Kidney (tissue), 14 donors: ENCODE results near the gene DCAF5. TPM values are rescaled to one million over a fixed set of nuclear protein-coding genes. Genes with fewer than 3 reads are reported as not detected.

Experiments used
- DNase-seq, 5 donors: peaks; one replicate each; pipeline ENCODE4 v3.0.0-alpha.2; 2013 to 2020
- FAIRE-seq: peaks from 2 replicates; lab custom pipeline; 2012; peaks lifted over from hg19 to GRCh38; lab: Jason Lieb, UNC
- H3K27ac ChIP-seq, 2 donors: one replicate each; pipeline ENCODE4 v1.7.0; 2013; ENCODE audit warnings: low read depth in 2 of 2, low read length in 2 of 2, inconsistent platforms in 1 of 2
- H3K27me3 ChIP-seq: one replicate; pipeline ENCODE4 v1.7.1; 2013; ENCODE audit warnings: low read length, inconsistent platforms; ENCODE audit not compliant: control insufficient read depth, insufficient read depth
- H3K36me3 ChIP-seq, 3 donors: one replicate each; pipeline versions ENCODE4 v1.7.0 to v1.7.1; 2013; ENCODE audit warnings: low read length in 3 of 3, control low read depth in 1 of 3, inconsistent platforms in 1 of 3; ENCODE audit not compliant: insufficient read depth in 3 of 3, control insufficient read depth in 2 of 3
- H3K4me1 ChIP-seq, 3 donors: one replicate each; pipeline versions ENCODE4 v1.7.0 to v1.7.1; 2013; ENCODE audit warnings: low read length in 3 of 3, inconsistent platforms in 1 of 3, low read depth in 1 of 3; ENCODE audit not compliant: control insufficient read depth in 2 of 3, insufficient read depth in 2 of 3
- H3K4me3 ChIP-seq, 3 donors: one replicate each; pipeline versions ENCODE4 v1.7.0 to v1.8.1; 2013; ENCODE audit warnings: low read length in 3 of 3, control low read depth in 1 of 3, inconsistent platforms in 1 of 3
- H3K9ac ChIP-seq, 3 donors: one replicate each; pipeline versions ENCODE4 v1.7.0 to v1.7.1; 2013; ENCODE audit warnings: low read length in 3 of 3, control low read depth in 1 of 3, inconsistent platforms in 1 of 3
- H3K9me3 ChIP-seq, 3 donors: one replicate each; pipeline versions ENCODE4 v1.7.0 to v1.7.1; 2013; ENCODE audit warnings: low read length in 3 of 3, control low read depth in 1 of 3, inconsistent platforms in 1 of 3; ENCODE audit not compliant: control insufficient read depth in 2 of 3, insufficient read depth in 1 of 3
- CTCF ChIP-seq: IDR thresholded peaks from 3 replicates; pipeline ENCODE4 v1.5.1; 2012; ENCODE audit warnings: mild to moderate bottlenecking, moderate library complexity, borderline replicate concordance; ENCODE audit not compliant: insufficient read depth; ENCODE audit errors: extremely low read depth
- intact Hi-C: fragments of 100-400 bp; cut with DNase I; formaldehyde crosslinking; loops from one replicate; pipeline ENCODE4 v1.11.1; 2022
- polyA plus RNA-seq: library from polyadenylated mRNA; stranded (reverse); fragments of 350-450 nt; fragmentation: Illumina TruSeq; extraction: RNeasy Lipid Tissue Mini Kit (QIAGEN cat#74804); gene quantifications from one replicate; pipeline ENCODE4 v1.2.3, GENCODE V29; 2014; ENCODE audit warnings: low read depth, low replicate concordance; ENCODE audit not compliant: insufficient read depth
- total RNA-seq: library from RNA; stranded (reverse); fragmentation: NEBNext Ultra II Directional; extraction: Animal tissue kit (Norgen Biotek cat#: 25700); gene quantifications from one replicate; pipeline ENCODE4 v1.2.1, GENCODE V29; 2021
- donor health status: control.
- donor health status: control.
- donor health status: control.
- donor health status: control.
- donor health status: control.
- donor health status: DM: yes; HTN: yes; CAD: no.
- donor health status: Normal renal cell carcinoma (clear cell type).

The DCAF5 gene
- total and polyA plus RNA-seq, 2 donors from 2014 or later: 17.3 to 51.0 TPM

GRCh38 chr14:69139743-69140142, 13.2 kb downstream of the DCAF5 start:
- no peak for DNase-seq
- no peak for TF ChIP-seq CTCF
- intact Hi-C loops: no loop called here
- Histone ChIP-seq H3K9ac (no peak overlapping the region), H3K27ac (no peak overlapping the region), H3K9me3 (no peaks in the 10 kb centered on the region), H3K27me3 (no peaks in the 10 kb centered on the region), H3K36me3 (peaks cover 0 to 2% (median 0%) of the 10 kb centered on the region in 3 donors), H3K4me3 (no peak overlapping the region), H3K4me1 (peaks cover 0 to 19% (median 14%) of the 10 kb centered on the region in 3 donors)
- FAIRE-seq: no peak

GRCh38 chr14:69137843-69138535, 14.9 kb downstream of the DCAF5 start:
- H3K4me1 ChIP-seq: peaks cover 0 to 29% (median 19%) of the 10 kb centered on the region in 3 donors
- no peaks in the 10 kb centered on the region for H3K27me3 ChIP-seq
- H3K4me3 ChIP-seq: no peak overlapping the region
- peaks cover 0 to 2% (median 0%) of the 10 kb centered on the region in 3 donors for H3K36me3 ChIP-seq
- no peaks in the 10 kb centered on the region for H3K9me3 ChIP-seq
- no peak for FAIRE-seq
- H3K27ac ChIP-seq: peak overlapping the region; percentile 23 to 29
- no peak for TF ChIP-seq CTCF
- no peak overlapping the region for H3K9ac ChIP-seq
- DNase-seq: no peak
- intact Hi-C loops: no loop called here

DNA sequence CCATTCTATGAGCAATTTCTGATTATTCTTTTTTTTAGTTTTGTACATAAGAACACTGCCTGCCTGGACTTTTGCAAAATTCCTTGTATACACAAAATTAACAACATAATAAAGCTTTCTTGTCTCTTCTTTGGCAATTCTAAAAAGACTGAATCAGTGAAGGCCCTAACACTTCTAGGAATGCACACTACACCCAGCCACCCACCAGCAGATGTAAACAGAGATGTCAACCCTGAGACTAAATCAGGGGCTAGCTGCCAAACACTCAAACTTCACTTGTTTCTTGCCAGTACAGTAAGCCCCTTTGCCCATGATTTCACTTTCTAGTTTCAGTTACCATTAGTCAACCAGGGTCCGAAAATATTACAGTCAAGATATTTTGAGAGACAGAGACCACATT, 15.5 kb downstream of the DCAF5 start:
- no peak for TF ChIP-seq CTCF
- no peak overlapping the region for H3K27ac ChIP-seq
- intact Hi-C loops: no loop called here

More for the DNA sequence above, 15.5 kb downstream of the DCAF5 start:
- Histone ChIP-seq H3K36me3 (peaks cover 0 to 1% (median 0%) of the 10 kb centered on the region in 3 donors), H3K4me1 (peaks cover 0 to 29% (median 18%) of the 10 kb centered on the region in 3 donors), H3K4me3 (no peak overlapping the region), H3K9ac (no peak overlapping the region), H3K27me3 (no peaks in the 10 kb centered on the region), H3K9me3 (no peaks in the 10 kb centered on the region)
- FAIRE-seq: no peak
- DNase-seq: no peak
